HUES48 (cell line): ENCODE results near the gene NEDD4.
"Not testable (repeated sequence)": the region's sequence is repeated elsewhere in the genome, so short reads cannot be mapped to it uniquely, and the experiment has no call there.

Source experiments
- H3K27ac ChIP-seq: one replicate; pipeline ENCODE4 v1.7.0; 2013; ENCODE audit warnings: low read depth, low read length, inconsistent platforms
- H3K27me3 ChIP-seq: 2 replicates; pipeline ENCODE4 v1.6.1; 2013; ENCODE audit warnings: mild to moderate bottlenecking, low read length; ENCODE audit not compliant: control insufficient read depth, insufficient read depth
- H3K36me3 ChIP-seq: 2 replicates; pipeline ENCODE4 v1.6.1; 2013; ENCODE audit warnings: low read length; ENCODE audit not compliant: control insufficient read depth, insufficient read depth
- H3K4me1 ChIP-seq: 2 replicates; pipeline ENCODE4 v1.6.1; 2013; ENCODE audit warnings: mild to moderate bottlenecking, low read length; ENCODE audit not compliant: control insufficient read depth, insufficient read depth
- H3K4me3 ChIP-seq: 2 replicates; pipeline ENCODE4 v1.5.1; 2013; ENCODE audit warnings: mild to moderate bottlenecking, low read depth, low read length
- H3K9ac ChIP-seq: 2 replicates; pipeline ENCODE4 v1.6.1; 2013; ENCODE audit warnings: mild to moderate bottlenecking, low read depth, low read length, moderate library complexity
- H3K9me3 ChIP-seq: 2 replicates; pipeline ENCODE4 v1.6.1; 2013; ENCODE audit warnings: low read length; ENCODE audit not compliant: control insufficient read depth, insufficient read depth

Gene NEDD4

DNA sequence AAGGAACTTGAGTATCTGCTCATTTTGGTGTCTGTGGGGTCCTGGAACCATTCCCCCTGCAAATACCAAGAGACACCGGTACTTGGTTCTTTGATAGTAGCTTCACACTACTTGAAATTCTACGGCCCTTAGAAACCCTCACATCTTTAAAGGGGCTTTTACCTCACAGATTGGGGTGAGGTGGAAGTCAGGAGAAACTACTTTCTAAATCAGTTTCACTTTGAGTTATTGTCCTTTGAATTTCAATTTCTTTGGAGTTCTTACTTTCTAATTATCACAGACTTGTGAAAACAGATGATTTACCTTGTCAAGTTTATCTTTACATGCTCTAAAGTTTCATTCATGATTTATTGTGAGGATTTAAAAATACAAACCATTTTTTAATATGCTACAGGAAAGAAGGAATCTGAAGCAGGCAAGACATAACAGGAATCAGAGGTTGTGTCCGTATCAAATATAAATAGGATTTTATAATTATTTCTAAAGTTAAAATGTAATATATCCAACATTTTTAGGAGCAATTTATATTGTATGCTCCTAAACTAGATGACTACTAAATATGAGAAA is 98.9 kb downstream of the NEDD4 start:
- Histone ChIP-seq H3K4me3 (no peak overlapping the region), H3K9me3 (no peaks in the 10 kb centered on the region), H3K27me3 (no peaks in the 10 kb centered on the region), H3K36me3 (no peaks in the 10 kb centered on the region), H3K4me1 (peaks cover 13% of the 10 kb centered on the region), H3K9ac (no peak overlapping the region), H3K27ac (no peak overlapping the region)

DNA sequence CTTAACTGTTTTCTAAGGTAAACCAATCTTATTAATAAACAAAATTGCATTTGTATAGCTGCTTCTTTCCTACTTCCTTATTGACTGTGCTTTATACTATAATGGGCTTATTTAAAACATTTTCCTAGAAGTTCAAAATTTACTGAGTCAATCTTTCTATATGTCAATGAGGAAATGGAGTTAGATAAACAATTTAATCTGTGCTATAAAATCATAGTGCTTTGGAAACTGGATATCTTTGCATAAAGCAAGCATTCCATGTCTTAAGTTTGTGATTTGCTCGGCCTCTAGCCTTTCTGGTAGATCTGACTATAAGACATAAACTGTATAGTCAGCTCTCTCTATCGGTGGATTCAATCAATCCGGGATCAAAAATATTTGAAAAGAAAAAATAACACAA is 99.6 kb downstream of the NEDD4 start:
- no peak overlapping the region for H3K9ac ChIP-seq
- no peaks in the 10 kb centered on the region for H3K27me3 ChIP-seq
- no peak overlapping the region for H3K4me3 ChIP-seq
- no peaks in the 10 kb centered on the region for H3K9me3 ChIP-seq
- H3K27ac ChIP-seq, result no peak overlapping the region
- H3K36me3 ChIP-seq, result no peaks in the 10 kb centered on the region
- H3K4me1 ChIP-seq, result peaks cover 13% of the 10 kb centered on the region

DNA sequence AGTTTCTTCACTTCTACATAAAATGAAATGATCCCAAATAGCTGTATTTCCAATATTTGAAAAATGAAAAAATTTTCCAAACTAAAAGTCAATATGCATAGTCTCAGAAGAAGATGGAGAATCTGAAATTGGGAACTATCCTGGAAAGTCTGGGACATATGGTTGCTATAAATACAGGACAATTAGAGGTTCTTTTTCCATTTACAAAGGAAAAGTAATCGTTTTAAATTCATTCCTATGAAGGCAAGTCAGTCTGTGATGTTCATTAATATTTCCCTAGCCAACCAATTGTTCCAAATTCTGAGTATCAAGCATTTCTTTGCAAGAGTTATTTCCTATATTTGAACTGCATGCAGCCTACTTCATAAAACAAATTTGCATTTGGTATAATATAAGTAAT is 102.2 kb downstream of the NEDD4 start:
- no peaks in the 10 kb centered on the region for H3K36me3 ChIP-seq
- peaks cover 7% of the 10 kb centered on the region; the same call in 1 of the 2 replicates for H3K4me1 ChIP-seq
- H3K9me3 ChIP-seq, result no peaks in the 10 kb centered on the region
- no peaks in the 10 kb centered on the region for H3K27me3 ChIP-seq
- H3K4me3 ChIP-seq, result no peak overlapping the region
- no peak overlapping the region for H3K9ac ChIP-seq
- H3K27ac ChIP-seq, result no peak overlapping the region

DNA sequence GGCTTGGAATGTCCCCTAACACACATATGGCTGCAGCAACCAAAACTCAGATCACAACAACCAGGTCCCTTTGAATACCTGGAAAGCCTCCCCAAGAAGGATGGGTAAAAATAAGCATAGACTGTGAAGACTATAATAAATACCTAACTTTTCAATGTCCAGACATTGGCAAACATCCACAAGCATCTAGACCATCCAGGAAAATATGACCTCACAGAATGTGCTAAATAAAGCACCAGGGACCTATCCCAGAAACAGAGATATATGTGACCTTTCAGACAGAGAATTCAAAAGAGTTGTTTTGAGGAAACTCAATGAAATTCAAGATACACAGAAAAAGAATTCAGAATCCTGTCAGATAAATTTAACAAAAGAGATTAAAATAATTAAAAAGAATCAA is 109.2 kb downstream of the NEDD4 start:
- Histone ChIP-seq H3K4me1 (no peaks in the 10 kb centered on the region), H3K27me3 (no peaks in the 10 kb centered on the region), H3K9ac (no peak overlapping the region), H3K27ac (no peak overlapping the region), H3K36me3 (no peaks in the 10 kb centered on the region), H3K9me3 (no peaks in the 10 kb centered on the region), H3K4me3 (no peak overlapping the region)

DNA sequence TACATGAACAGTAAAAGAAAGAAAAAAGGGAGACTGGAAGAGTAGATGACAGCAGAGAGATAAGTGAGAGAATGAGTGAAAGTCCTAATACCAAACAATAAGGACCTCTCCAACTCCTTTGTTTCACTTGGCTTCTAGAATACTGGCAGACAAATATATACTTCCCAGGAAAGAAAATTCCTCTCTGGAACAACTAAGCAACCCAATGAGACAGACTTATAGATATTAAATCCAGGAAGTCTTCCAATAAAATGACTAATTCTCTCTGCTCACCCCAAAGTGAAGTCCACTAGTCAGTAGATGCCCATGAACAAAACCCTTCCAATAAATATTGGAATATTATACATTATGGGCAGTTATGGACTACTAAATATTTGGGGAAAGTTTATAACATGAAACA is 114.2 kb downstream of the NEDD4 start:
- no peaks in the 10 kb centered on the region for H3K27me3 ChIP-seq
- H3K9ac ChIP-seq, result no peak overlapping the region
- H3K4me1 ChIP-seq, result no peaks in the 10 kb centered on the region
- no peak overlapping the region for H3K27ac ChIP-seq
- no peak overlapping the region for H3K4me3 ChIP-seq
- no peaks in the 10 kb centered on the region for H3K36me3 ChIP-seq
- H3K9me3 ChIP-seq, result no peaks in the 10 kb centered on the region

DNA sequence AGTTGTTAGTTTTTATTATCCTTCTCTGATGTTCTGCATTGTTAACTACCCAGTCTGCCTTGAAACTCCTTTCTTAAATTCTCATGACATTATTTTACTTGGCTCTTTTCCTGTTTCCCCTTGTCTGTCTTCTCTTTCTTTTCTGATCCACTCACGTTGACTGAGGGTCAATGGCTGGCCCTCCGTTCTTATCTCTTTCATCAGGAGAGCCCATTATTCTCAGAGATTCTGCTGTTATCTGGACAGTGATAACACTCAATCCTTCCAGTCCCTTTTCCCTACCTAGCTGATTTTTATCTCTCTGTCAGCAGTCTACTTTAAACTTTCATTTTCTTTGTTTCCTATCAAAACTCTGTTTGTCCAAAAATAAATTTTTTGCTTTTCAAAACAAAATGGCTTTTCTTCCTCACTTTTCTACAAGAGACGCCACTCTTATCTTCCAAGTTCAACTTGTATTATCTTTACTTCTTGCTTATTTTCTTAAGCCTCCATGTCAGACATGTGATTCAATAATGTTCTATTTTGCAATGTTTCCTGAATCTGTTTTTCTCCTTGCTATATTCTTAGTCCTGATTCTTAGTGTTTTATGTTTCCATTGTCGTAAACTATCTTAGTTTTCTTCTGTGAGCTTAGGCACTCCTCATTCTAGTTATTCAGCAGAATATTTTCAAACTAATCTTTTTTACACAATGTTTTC is 120.2 kb downstream of the NEDD4 start:
- no peaks in the 10 kb centered on the region for H3K27me3 ChIP-seq
- no peaks in the 10 kb centered on the region for H3K9me3 ChIP-seq
- H3K36me3 ChIP-seq, result no peaks in the 10 kb centered on the region
- H3K27ac ChIP-seq, result no peak overlapping the region
- H3K4me3 ChIP-seq, result no peak overlapping the region
- H3K4me1 ChIP-seq, result no peaks in the 10 kb centered on the region
- no peak overlapping the region for H3K9ac ChIP-seq

DNA sequence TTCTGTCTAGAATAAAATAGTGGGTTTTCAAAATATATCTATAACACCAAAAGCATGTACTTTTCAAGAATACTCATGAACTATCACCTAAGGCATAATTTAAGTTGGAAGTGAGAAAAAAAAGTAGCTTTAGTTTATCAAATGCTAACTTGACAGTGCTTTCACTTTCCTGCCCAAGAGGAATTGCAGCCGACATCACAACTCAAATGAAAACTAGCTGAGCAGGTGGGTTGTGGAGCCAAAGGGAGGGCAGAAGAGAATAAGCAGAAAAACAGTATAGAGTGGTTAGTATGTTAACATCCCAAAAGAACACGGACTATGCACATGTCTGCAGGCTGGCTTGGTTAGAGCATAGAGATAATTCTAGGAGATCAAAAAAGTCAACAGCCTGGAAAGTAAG is 120.9 kb downstream of the NEDD4 start:
- H3K27ac ChIP-seq, result no peak overlapping the region
- no peaks in the 10 kb centered on the region for H3K36me3 ChIP-seq
- no peaks in the 10 kb centered on the region for H3K27me3 ChIP-seq
- no peaks in the 10 kb centered on the region for H3K9me3 ChIP-seq
- H3K9ac ChIP-seq, result no peak overlapping the region
- no peak overlapping the region for H3K4me3 ChIP-seq
- no peaks in the 10 kb centered on the region for H3K4me1 ChIP-seq

DNA sequence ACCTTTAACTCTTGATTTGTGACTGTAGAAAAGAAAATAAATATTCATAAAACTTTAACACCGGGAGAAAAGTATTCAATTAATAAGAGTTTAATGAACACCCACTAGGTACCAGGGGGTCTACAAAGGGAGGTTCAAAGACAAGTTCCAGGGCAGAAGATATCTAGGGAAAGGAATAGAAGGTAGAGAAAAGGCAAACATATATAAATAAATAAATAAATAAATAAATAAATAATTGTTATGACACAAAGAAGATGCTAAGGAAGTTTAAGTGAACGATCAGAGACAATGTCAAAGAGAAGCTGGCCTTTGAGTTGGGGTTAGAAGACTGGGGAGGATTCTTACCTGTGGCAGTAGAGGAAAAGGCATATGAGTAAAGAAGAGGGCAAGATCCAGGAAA is 123.8 kb downstream of the NEDD4 start:
- no peak overlapping the region for H3K27ac ChIP-seq
- no peak overlapping the region for H3K4me3 ChIP-seq
- H3K36me3 ChIP-seq, result no peaks in the 10 kb centered on the region
- no peaks in the 10 kb centered on the region for H3K4me1 ChIP-seq
- no peaks in the 10 kb centered on the region for H3K27me3 ChIP-seq
- no peaks in the 10 kb centered on the region for H3K9me3 ChIP-seq
- H3K9ac ChIP-seq, result no peak overlapping the region

DNA sequence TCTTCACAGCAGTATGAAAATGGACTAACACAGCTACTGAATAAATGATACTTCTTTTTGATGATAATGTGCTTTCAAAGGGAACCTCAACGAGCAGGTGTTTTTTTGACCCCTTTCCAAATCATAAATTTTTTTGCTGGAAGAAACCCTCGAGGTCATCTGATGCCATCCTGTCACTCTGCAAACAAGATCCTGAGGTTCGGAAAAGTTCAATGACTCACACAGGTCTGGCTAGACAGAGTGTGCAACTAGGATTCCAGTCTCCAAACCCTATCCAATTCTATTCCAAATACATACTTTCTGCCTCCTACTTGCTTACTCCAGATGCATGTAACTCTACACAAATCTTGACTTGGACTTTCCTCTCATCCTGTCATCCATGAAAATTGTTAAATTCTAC is 124.7 kb downstream of the NEDD4 start:
- Histone ChIP-seq H3K4me1 (no peaks in the 10 kb centered on the region), H3K27me3 (no peaks in the 10 kb centered on the region), H3K9me3 (no peaks in the 10 kb centered on the region), H3K4me3 (no peak overlapping the region), H3K27ac (no peak overlapping the region), H3K9ac (no peak overlapping the region), H3K36me3 (no peaks in the 10 kb centered on the region)

DNA sequence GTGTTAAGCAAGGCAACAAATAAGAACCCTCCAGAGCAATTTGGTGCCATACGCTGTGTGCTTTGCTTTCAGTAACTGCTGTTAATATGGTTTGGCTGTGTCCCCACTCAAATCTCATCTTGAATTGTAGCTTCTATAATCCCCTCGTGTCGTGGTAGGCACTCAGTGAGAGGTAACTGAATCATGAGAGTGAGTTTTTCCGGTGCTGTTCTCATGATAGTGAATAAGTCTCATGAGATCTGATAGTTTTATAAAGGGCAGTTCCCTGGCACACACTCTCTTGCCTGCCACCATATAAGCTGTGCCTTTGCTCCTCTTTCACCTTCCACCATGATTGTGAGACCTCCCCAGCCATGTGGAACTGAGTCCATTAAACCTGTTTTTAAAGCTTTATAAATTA is 125.1 kb downstream of the NEDD4 start:
- not testable (repeated sequence) for H3K4me1 ChIP-seq, H3K27me3 ChIP-seq, H3K4me3 ChIP-seq, H3K27ac ChIP-seq, H3K9me3 ChIP-seq, H3K36me3 ChIP-seq, H3K9ac ChIP-seq

DNA sequence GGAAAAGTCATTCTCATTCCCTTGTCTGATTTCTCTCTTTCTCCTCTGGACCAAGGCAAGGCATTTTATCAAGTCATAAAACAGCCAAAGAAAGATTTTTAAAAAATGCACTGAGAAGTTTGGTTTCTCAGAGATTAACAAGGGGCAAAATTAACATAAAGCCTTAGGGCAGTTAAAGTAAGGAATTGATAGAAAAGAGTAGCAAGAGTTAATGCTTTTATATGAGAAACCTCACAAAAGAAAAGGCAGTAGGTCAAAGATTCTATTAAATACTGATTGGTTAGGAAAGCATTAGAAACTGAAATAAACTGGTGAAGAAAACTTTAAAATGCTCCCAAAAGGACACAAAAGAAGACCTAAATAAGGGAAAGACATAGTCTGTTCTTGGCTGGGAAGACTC is 129.5 kb downstream of the NEDD4 start:
- no peak overlapping the region for H3K27ac ChIP-seq
- no peak overlapping the region for H3K4me3 ChIP-seq
- no peaks in the 10 kb centered on the region for H3K4me1 ChIP-seq
- H3K36me3 ChIP-seq, result no peaks in the 10 kb centered on the region
- H3K27me3 ChIP-seq, result no peaks in the 10 kb centered on the region
- no peaks in the 10 kb centered on the region for H3K9me3 ChIP-seq
- no peak overlapping the region for H3K9ac ChIP-seq
